ENCODE results near the gene NEUROD2. TPM values are rescaled to one million over a fixed set of nuclear protein-coding genes. Genes with fewer than 3 reads are reported as not detected.

NEUROD2 gene
- total and polyA plus RNA-seq, 7 donors = 0.23 to 1.2 (median 0.33) TPM; not detected in 4

- no peak for DNase-seq
- intact Hi-C loops (cut with DNase I) = loop anchor here (10.0 kb wide), 1 partner anchor 350 kb away; no protein-coding TSS in a partner anchor
- 17 to 51% methylated on average over 5 of the region's 5 CpGs for WGBS, 2 donors
- no peak overlapping the region for H3K4me3 ChIP-seq
- peaks cover 0 to 26% (median 23%) of the 10 kb centered on the region in 4 donors for H3K4me1 ChIP-seq
- peaks cover 28 to 64% (median 53%) of the 10 kb centered on the region in 3 donors for H3K27me3 ChIP-seq
- H3K9me3 ChIP-seq = no peaks in the 10 kb centered on the region
- H3K27ac ChIP-seq = no peak overlapping the region
- TF ChIP-seq EP300 (IDR thresholded peaks at IDR 0.05) = no peak
- TF ChIP-seq POLR2AphosphoS5 (IDR thresholded peaks at IDR 0.05) = no peak
- TF ChIP-seq POLR2A (IDR thresholded peaks at IDR 0.05) = no peak
- TF ChIP-seq CTCF (IDR thresholded peaks at IDR 0.05) = no peak
- H3K36me3 ChIP-seq = no peaks in the 10 kb centered on the region
Measured at GRCh38 chr17:39625198-39625785, 17.6 kb upstream of the NEUROD2 start.

- 67 to 80% methylated on average over 8 of the region's 8 CpGs for WGBS, 2 donors
- no peaks in the 10 kb centered on the region for H3K36me3 ChIP-seq
Measured at GRCh38 chr17:39624313-39624712, 16.6 kb upstream of the NEUROD2 start.

GRCh38 chr17:39623356-39623950 is 15.7 kb upstream of the NEUROD2 start:
- DNase-seq = peak; percentile 91
- intact Hi-C loops (cut with DNase I) = loop anchor here (1.0 to 10.0 kb wide), 4 partner anchors 45 to 351 kb away; partner anchors contain the start of genes MIEN1 and PNMT
- no peaks in the 10 kb centered on the region for H3K36me3 ChIP-seq
- TF ChIP-seq CTCF (IDR thresholded peaks at IDR 0.05) (peak; percentile 78 to 91 (median 90)), POLR2AphosphoS5 (IDR thresholded peaks at IDR 0.05) (peak in 1 of 4 donors; percentile 19), POLR2A (IDR thresholded peaks at IDR 0.05) (no peak)
- H3K4me1 ChIP-seq = peaks cover 0 to 33% (median 29%) of the 10 kb centered on the region in 4 donors
- peaks cover 28 to 49% (median 37%) of the 10 kb centered on the region in 3 donors for H3K27me3 ChIP-seq
- no peak overlapping the region for H3K27ac ChIP-seq
- H3K4me3 ChIP-seq = no peak overlapping the region
- no peaks in the 10 kb centered on the region for H3K9me3 ChIP-seq
- 4 to 5% methylated on average over 16 of the region's 16 CpGs for WGBS, 2 donors

More at GRCh38 chr17:39624313-39624712, 16.6 kb upstream of the NEUROD2 start:
- Histone ChIP-seq H3K27ac (no peak overlapping the region), H3K4me3 (no peak overlapping the region), H3K9me3 (no peaks in the 10 kb centered on the region), H3K27me3 (peaks cover 28 to 58% (median 44%) of the 10 kb centered on the region in 3 donors), H3K4me1 (peaks cover 0 to 26% (median 23%) of the 10 kb centered on the region in 4 donors)
- intact Hi-C loops (cut with DNase I) = loop anchor here (10.0 kb wide), 1 partner anchor 350 kb away; no protein-coding TSS in a partner anchor
- no peak for DNase-seq
- TF ChIP-seq CTCF (IDR thresholded peaks at IDR 0.05) = no peak
- no peak for TF ChIP-seq POLR2A (IDR thresholded peaks at IDR 0.05)
- TF ChIP-seq EP300 (IDR thresholded peaks at IDR 0.05) = no peak
- TF ChIP-seq POLR2AphosphoS5 (IDR thresholded peaks at IDR 0.05) = no peak

GRCh38 chr17:39622380-39623006 is 14.8 kb upstream of the NEUROD2 start:
- no peaks in the 10 kb centered on the region for H3K9me3 ChIP-seq
- peaks cover 0 to 41% (median 33%) of the 10 kb centered on the region in 4 donors for H3K4me1 ChIP-seq
- WGBS, 2 donors = 59 to 60% methylated on average over 16 of the region's 16 CpGs
- no peak overlapping the region for H3K27ac ChIP-seq
- DNase-seq = no peak
- intact Hi-C loops (cut with DNase I) = loop anchor here (1.0 to 10.0 kb wide), 5 partner anchors 46 to 352 kb away; partner anchors contain the start of genes MIEN1 and PNMT
- H3K27me3 ChIP-seq = peaks cover 20 to 40% (median 29%) of the 10 kb centered on the region in 3 donors
- TF ChIP-seq POLR2AphosphoS5 (IDR thresholded peaks at IDR 0.05) (no peak), EP300 (IDR thresholded peaks at IDR 0.05) (no peak), CTCF (IDR thresholded peaks at IDR 0.05) (no peak), POLR2A (IDR thresholded peaks at IDR 0.05) (no peak)
- no peaks in the 10 kb centered on the region for H3K36me3 ChIP-seq
- H3K4me3 ChIP-seq = no peak overlapping the region
